HG03196 (cell line): ENCODE results near the gene SEMA6A.

Source experiments
- ATAC-seq: cut with Tn5 transposase; IDR thresholded peaks from one replicate; pipeline ENCODE4 v1.9.1; 2021; ENCODE audit not compliant: unreplicated experiment

Gene SEMA6A

DNA sequence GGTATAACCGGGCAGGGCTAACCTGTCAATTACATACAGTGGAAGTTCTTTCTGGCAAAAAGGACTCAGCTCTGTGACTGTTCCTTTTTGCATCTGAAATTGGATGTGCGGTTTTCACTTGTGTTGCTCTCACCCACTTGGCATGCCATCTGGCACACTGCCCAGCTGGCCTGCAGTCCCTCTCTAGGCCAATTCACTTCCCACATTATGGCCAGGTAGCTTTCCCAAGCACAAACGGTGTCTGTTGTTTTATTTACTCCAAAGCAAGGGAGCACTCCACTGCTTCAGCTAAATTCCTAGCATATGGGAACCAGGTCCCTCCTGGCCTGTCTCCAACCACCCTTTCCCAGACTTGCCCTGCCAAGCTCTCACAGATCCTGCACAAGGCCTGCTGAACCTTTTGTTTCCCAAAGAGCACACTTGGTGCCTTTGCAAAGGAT lies 132.5 kb downstream of the SEMA6A start:
- no peak for ATAC-seq

DNA sequence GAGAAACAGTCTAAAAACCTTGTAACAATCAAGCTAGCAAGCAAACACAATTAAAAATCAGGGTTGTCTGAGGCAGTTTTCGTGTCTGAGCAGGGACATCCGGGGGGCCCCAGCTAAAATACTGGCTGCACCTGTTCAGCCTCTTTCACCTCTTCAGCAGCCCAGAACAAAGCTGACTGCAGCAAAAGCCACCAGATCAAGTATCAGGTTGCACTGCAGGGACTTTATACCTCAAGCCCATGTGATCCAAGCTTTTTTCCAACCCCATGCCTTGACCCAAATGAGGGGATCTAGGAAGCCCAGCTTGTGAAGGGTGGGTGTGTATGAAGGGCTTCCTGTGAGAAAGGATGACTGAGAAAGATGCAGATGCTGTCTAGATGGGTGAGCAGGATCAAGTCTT lies 133.4 kb downstream of the SEMA6A start:
- ATAC-seq = no peak

DNA sequence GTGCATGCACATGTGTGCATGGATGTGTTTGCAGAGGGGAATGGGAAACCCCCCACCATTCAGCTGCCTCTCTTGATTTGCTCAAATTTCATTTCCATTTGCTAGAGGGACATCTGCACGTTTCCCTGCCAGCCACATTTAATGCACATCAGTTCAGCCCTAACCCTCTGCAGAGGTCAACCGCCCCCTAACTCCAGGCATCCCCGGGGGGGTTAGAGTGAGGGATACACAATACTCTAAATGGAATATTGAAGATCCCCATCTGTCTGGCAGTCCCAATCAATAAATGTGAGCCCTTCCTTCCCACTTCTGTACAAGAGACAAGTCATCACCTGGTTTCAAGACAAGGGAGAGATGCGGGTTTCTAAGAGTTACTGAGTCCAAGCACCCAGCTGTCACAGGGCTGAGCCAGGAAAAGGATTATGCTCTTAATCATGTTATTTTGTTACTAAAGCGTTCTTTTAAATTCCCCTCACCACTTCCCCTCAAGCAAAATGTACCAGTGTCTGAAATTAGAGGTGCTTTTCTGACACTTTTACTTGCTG lies 134.1 kb downstream of the SEMA6A start:
- ATAC-seq = no peak

- no peak for ATAC-seq
Measured at GRCh38 chr5:116439905-116440304, 134.7 kb downstream of the SEMA6A start.

DNA sequence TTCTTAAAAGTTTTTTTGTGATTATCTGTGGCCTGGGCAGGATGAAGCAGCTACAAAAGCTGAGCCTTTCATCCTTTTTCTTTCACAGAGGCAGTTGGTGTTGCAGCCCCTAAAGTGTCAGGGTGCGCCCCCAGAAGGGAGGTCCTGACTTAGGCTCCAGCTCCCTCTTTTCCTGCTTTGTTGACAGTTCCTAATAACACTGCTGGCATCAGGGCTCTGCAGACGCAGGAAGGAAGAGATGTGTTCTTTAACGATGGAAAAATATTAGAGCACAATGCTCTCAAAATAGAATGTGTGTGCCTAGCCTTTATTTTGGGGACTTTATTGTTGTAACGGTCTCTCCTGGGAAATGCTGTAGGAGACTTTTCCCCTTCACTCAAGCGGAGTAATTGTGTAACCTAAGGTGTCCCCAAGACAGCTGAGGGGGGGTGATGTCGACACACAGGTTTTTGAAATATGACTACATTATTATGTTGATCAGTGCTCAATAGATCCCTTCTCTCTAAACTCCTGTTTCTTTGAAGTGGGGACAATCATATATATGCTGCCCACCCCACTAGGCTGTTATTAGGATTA lies 135.6 kb downstream of the SEMA6A start:
- no peak for ATAC-seq

- no peak for ATAC-seq
Measured at GRCh38 chr5:116437922-116438578, 136.6 kb downstream of the SEMA6A start.

- no peak for ATAC-seq
Measured at GRCh38 chr5:116437351-116437705, 137.3 kb downstream of the SEMA6A start.

DNA sequence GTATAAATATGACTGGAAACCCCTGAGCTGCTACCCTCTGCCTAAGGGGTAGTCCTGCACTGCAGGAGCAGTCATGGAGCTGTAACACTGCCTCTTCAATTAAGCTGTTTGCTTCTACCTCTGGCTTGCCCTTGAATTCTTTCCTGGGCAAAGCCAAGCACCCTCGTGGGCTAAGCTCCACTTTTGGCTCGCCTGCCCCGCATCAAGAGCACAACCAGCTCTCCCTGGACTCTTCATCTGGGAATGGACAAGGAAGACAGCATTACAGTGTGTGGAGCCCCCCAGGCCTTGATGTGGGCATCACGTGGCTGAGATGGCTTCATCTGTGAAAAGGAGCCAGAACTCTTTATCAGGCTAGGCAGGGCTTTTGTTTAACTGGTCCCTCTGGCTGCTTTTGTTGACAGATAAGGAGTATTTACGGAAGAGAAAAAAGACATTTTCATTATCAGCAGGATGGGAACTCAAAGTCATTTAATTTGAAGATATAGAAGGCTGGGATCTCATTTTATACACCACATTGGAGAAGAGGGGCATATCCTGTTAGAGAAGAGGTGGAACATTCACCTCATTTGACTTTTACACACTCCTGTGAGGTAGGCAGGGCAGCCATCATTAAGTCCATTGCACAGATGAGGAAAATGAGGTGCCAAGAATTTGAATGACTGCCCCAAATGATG lies 137.8 kb downstream of the SEMA6A start:
- ATAC-seq = no peak

- no peak for ATAC-seq
Measured at GRCh38 chr5:116428966-116429365, 145.7 kb downstream of the SEMA6A start.

DNA sequence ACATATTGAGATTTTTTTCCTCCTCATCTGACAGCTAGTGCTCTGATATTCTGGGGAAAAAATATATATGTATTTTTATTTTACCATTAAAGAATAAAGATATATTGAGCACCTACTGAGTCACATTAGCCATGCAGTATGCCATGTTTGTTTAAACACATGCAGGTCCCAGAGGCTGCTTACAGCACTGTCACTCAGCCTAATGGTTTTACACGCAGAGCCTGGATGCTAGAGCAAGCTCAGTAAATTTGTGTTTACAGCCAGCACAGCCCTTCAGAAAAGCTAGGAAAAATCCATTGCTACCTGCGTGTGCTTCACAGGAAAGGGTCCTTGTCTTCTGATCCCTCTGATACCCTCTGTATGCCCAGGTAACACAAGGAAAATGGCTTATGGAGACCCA lies 146.2 kb downstream of the SEMA6A start:
- no peak for ATAC-seq

DNA sequence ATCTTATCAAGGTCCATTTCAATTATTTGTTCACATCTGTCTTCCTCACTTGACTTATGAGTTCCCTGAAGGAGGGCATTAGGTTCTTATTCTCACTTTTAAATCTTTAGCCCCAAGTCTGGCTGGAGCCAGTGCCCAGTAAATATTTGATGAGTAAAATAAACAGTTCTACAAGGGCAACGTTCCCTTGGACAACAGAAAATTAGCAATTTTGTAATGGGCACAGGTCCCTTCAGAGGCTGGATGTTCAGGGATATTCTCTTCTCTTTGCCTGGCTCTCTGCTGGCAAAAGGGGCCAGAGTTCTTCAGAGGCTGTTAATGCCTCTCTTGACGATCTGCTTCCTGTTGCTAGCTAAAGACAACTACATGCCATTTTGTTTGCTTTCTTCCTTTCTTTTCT lies 149.7 kb downstream of the SEMA6A start:
- ATAC-seq = no peak

- ATAC-seq = no peak
Measured at GRCh38 chr5:116424258-116424615, 150.4 kb downstream of the SEMA6A start.

- ATAC-seq = no peak
Measured at GRCh38 chr5:116423587-116424257, 150.9 kb downstream of the SEMA6A start.

DNA sequence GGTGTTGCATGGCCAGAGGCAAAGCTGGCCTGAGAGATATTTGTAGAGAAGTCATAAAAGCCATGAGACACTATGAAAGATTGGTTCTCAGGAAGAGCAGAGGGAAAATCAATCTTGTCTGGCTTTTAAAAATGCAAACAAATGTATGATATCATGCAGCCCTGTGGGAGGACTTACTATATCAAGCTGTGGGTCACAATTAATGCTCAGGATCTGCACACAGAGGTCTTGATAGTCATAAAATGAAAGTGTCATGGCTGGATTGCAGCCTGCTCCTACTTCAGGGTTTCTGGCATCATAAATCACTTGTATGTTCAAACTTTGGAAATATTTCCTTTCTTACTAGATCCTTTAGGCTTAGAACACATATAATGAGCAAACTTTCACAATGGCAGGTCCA lies 151.5 kb downstream of the SEMA6A start:
- ATAC-seq = no peak

DNA sequence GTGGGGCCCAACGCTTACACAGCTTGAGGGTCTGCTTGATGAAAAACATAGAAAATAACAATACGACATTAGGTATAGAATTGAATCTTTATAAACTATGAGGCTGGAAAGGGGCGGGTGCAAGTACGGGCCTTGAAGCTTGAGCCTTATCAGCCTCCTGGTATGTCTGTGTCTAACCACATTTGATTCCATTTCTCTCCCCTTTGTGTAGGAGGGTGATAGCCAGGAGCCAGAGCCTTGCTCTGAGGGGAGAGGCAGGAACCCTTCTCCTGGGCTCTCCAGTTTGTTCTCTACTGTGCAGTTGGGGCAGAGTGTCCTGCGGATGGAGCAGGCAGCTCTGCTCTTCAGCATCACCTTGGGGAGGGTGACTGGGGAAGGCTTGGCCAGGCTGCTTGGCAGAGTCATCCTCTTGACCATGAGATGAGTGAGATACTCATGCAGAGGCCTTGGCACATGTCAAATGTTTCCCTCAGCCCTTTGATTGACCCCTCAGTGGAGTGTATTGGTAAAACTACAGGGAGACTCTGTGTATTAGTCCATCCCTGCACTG lies 153.5 kb downstream of the SEMA6A start:
- ATAC-seq = no peak

- ATAC-seq = no peak
Measured at GRCh38 chr5:116420540-116420939, 154.1 kb downstream of the SEMA6A start.

DNA sequence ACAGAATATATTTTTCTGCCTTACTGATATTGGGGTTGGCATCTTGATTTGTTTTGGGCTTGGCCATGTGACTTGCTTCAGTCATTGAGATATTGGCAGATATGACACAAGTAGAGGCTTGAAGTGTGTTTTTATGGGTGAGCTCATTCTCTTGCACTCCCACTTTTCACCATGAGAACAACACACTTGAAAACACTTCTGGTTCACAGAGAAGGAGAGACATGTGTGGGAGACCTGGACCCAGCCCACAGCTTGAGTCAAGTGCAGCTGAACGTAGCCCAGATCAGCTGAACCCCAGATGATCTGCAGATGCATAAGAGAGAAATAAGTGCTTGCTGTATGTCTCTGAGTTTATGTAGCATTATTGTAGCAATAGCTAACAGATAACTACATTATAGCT lies 155.4 kb downstream of the SEMA6A start:
- ATAC-seq = no peak

DNA sequence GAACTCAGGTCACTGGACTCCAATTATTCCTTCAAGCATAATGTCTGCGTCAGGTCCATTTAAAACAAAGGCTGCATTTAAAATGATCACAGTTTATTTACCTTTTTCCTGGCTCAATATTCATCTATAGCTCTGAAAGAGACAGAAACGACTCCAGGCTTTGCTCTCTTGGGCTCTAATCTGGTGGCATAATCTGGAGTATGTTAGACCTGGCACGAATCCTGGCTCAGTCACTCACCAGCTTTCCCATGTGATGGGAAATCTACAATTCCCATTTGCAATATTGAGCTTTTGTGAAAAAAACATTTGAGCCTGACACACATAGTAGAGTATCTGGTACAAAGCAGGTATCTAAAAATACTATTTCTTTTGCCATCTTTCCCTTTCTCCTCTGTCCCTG lies 155.8 kb downstream of the SEMA6A start:
- ATAC-seq = no peak

DNA sequence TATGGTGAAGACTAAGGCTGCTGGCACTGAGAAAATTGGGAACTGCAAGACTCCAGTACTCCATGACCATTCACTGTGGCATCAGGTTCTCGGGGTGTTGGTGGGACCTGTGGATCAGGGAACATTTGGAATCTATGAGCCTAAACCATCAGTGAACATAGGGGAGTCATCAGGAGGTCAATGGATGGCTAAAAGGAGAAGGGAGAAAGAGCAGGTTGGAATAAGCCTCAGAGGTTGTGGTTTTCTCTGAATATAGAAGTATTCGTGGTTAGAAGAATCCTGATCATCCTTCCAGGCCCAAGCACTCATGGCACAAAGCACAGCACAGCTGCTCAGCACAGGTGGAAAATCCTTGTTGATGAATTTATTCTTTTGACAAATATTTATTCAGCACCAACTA lies 156.6 kb downstream of the SEMA6A start:
- ATAC-seq = no peak

DNA sequence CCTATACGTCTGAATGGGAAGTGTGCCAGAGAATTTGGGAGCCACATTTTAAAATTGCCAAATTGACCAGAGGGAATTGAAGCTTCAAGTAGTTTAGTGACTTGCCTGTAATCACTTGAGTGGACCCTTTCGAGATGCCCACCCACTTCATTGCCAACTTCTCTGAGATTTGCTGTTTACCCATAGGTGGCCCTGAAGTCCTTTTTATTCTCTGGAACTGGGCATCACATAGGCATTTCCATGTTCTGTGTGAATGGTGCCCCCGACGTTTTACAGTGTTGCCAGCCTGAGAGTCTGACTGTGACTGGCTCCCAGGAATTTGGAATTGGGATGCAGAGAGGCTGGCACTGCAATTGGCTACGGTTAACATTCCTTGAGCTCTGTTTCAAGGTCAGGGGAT lies 158.6 kb downstream of the SEMA6A start:
- no peak for ATAC-seq

DNA sequence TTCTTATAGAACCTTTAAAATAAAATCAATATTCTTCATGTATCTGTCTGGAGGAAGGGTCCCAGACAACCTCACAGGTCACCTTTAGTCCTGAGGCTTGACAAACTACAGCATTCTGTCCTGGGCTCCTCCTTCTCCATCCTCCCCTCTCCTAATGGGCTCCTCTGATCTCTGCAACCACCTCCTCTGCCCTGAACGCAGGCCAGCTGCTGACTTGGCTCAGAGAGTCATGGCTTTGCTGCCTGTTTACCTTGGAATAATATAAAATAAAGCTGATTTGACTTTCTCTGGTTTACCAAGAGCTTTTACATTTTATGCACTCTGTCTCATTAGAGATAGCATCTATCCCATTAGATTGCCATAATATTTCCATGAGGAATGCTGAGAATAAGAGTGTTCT lies 159.4 kb downstream of the SEMA6A start:
- ATAC-seq = no peak
